Measurements from ENCODE around the gene HTT-AS. TPM values are rescaled to one million over a fixed set of nuclear protein-coding genes. Genes with fewer than 3 reads are reported as not detected.

Gene HTT-AS
- total and polyA plus RNA-seq, 2 of the 8 experiments (the other 6 are each of a cell fraction or from before 2014, with no cell fraction given) = not detected

DNA sequence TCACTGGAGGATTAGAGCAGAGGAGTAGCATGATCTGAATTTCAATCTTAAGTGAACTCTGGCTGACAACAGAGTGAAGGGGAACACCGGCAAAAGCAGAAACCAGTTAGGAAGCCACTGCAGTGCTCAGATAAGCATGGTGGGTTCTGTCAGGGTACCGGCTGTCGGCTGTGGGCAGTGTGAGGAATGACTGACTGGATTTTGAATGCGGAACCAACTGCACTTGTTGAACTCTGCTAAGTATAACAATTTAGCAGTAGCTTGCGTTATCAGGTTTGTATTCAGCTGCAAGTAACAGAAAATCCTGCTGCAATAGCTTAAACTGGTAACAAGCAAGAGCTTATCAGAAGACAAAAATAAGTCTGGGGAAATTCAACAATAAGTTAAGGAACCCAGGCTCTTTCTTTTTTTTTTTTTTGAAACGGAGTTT, 5.4 kb upstream of the HTT-AS start:
- H2BK5ac ChIP-seq (ENCODE audit: low read depth, low read length) = no peak overlapping the region
- no peak overlapping the region for H3K4ac ChIP-seq (replicated peaks; ENCODE audit: insufficient read length, low read depth, low read length)
- FAIRE-seq (no peak), DNase-seq (ENCODE audit: low read depth in 1 of 2, low spot score in 2 of 2) (no peak)
- no peak overlapping the region for H3K27ac ChIP-seq (ENCODE audit: low read depth, low read length)
- H2BK20ac ChIP-seq (ENCODE audit: low read length) = no peak overlapping the region
- peaks cover 34 to 89% of the 10 kb centered on the region in 2 experiments for H3K79me2 ChIP-seq (ENCODE audit: control insufficient read depth in 1 of 2, insufficient read depth in 2 of 2, low read length in 2 of 2)
- no peak overlapping the region for H3K4me2 ChIP-seq (ENCODE audit: insufficient read depth in 1 of 2, low read depth in 2 of 2, low read length in 2 of 2)
- no peak overlapping the region for H2AK5ac ChIP-seq (ENCODE audit: low read depth, low read length)
- no peak overlapping the region for H3K56ac ChIP-seq (replicated peaks; ENCODE audit: insufficient read length, low read depth, low read length)
- no peaks in the 10 kb centered on the region for H3K36me3 ChIP-seq (ENCODE audit: control insufficient read depth in 2 of 4, insufficient read depth in 4 of 4, low read length in 3 of 4)
- no peak overlapping the region for H3K14ac ChIP-seq (ENCODE audit: insufficient read length)
- no peak overlapping the region for H2BK120ac ChIP-seq (replicated peaks; ENCODE audit: low read depth, low read length)
- no peak overlapping the region for H2BK15ac ChIP-seq (ENCODE audit: low read length)
- POLR2A ChIA-PET (ENCODE audit: partially characterized antibody) = interaction anchor here (0.9 kb wide), 1 partner anchor 40 kb away, joined by 3 read pairs; no protein-coding TSS in a partner anchor
- CTCF ChIA-PET (ENCODE audit: partially characterized antibody) = interaction anchor here (1.0 kb wide), 1 partner anchor 27 kb away, joined by 8 read pairs; no protein-coding TSS in a partner anchor
- no peak overlapping the region for H4K5ac ChIP-seq (ENCODE audit: insufficient read length, low read depth, low read length)
- TF ChIP-seq, protein P1, sequence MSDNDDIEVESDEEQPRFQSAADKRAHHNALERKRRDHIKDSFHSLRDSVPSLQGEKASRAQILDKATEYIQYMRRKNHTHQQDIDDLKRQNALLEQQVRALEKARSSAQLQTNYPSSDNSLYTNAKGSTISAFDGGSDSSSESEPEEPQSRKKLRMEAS (IDR thresholded peaks at IDR 0.05) = no peak
- TF ChIP-seq SUZ12 (IDR thresholded peaks at IDR 0.05; ENCODE audit: low read length) = no peak
- TF ChIP-seq, protein P2, sequence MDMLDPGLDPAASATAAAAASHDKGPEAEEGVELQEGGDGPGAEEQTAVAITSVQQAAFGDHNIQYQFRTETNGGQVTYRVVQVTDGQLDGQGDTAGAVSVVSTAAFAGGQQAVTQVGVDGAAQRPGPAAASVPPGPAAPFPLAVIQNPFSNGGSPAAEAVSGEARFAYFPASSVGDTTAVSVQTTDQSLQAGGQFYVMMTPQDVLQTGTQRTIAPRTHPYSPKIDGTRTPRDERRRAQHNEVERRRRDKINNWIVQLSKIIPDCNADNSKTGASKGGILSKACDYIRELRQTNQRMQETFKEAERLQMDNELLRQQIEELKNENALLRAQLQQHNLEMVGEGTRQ (IDR thresholded peaks at IDR 0.05; ENCODE audit: low read length) = no peak
- TF ChIP-seq, protein P3, sequence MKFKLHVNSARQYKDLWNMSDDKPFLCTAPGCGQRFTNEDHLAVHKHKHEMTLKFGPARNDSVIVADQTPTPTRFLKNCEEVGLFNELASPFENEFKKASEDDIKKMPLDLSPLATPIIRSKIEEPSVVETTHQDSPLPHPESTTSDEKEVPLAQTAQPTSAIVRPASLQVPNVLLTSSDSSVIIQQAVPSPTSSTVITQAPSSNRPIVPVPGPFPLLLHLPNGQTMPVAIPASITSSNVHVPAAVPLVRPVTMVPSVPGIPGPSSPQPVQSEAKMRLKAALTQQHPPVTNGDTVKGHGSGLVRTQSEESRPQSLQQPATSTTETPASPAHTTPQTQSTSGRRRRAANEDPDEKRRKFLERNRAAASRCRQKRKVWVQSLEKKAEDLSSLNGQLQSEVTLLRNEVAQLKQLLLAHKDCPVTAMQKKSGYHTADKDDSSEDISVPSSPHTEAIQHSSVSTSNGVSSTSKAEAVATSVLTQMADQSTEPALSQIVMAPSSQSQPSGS (IDR thresholded peaks at IDR 0.05; ENCODE audit: low read length) = no peak
- H4K8ac ChIP-seq (ENCODE audit: extremely low read depth, insufficient read depth, low read length) = no peak overlapping the region
- no peaks in the 10 kb centered on the region for H3K9me3 ChIP-seq (ENCODE audit: insufficient read depth in 2 of 2, low read depth in 1 of 2, low read length in 1 of 2)
- peaks cover 0 to 5% (median 2%) of the 10 kb centered on the region in 4 experiments; a peak in 5 of 7 replicates for H3K4me1 ChIP-seq (replicated peaks in 1 of 4; ENCODE audit: control insufficient read depth in 3 of 4, insufficient read depth in 4 of 4, low read length in 3 of 4)
- peaks cover 23% of the 10 kb centered on the region for H3K79me1 ChIP-seq (ENCODE audit: low read depth, low read length)
- no peak overlapping the region for H2AFZ ChIP-seq (ENCODE audit: low read length)
- no peak overlapping the region for H2BK12ac ChIP-seq (ENCODE audit: low read depth, low read length)
- no peak overlapping the region for H3K18ac ChIP-seq (ENCODE audit: extremely low read depth, low read length)
- no peak overlapping the region for H4K91ac ChIP-seq (replicated peaks; ENCODE audit: insufficient read length, low read length)
- H3K23ac ChIP-seq (ENCODE audit: insufficient read length) = no peak overlapping the region
- 97% methylated on average over 6 of the region's 6 CpGs; no CpG with 5 or more reads in 1 of the 2 experiments for WGBS, 2 experiments (ENCODE audit: extremely low coverage in 1 of 2, insufficient coverage in 1 of 2, insufficient read length in 1 of 2, insufficient replicate concordance in 2 of 2, low coverage in 1 of 2, low lambda C conversion rate in 2 of 2, missing lambda C conversion rate in 1 of 2)
- H3K23me2 ChIP-seq (ENCODE audit: low read depth, low read length) = peaks cover 6% of the 10 kb centered on the region
- peaks cover 16 to 22% of the 10 kb centered on the region in 2 experiments for H4K20me1 ChIP-seq (replicated peaks in 1 of 2; ENCODE audit: control insufficient read depth in 1 of 2, insufficient read depth in 2 of 2, low read length in 2 of 2)
- H3K4me3 ChIP-seq (ENCODE audit: extremely low read depth in 1 of 4, insufficient read depth in 2 of 4, low read depth in 3 of 4, low read length in 4 of 4) = no peak overlapping the region
- no peak overlapping the region for H3K9ac ChIP-seq (replicated peaks in 1 of 4; ENCODE audit: extremely low read depth in 1 of 4, low read depth in 3 of 4, low read length in 3 of 4)
- no peaks in the 10 kb centered on the region for H3K27me3 ChIP-seq (replicated peaks in 1 of 4; ENCODE audit: control insufficient read depth in 3 of 4, extremely low read depth in 1 of 4, insufficient read depth in 3 of 4, low read length in 3 of 4)
